PC-3 (cell line): ENCODE results near the gene ITGB1. TPM values are rescaled to one million over a fixed set of nuclear protein-coding genes. Genes with fewer than 3 reads are reported as not detected.
"Not testable (repeated sequence)": the region's sequence is repeated elsewhere in the genome, so short reads cannot be mapped to it uniquely, and the experiment has no call there.

ENCODE experiments used
- ATAC-seq: fragments of 200-7000 bp; cut with Tn5 transposase; 2 replicates; pipeline ENCODE4 v1.9.1; 2020; ENCODE audit warnings: mild to moderate bottlenecking, moderate library complexity
- BruUV-seq: library from RNA; stranded (reverse); fragments of 400-500 nt; replicated peaks from 2 replicates; lab custom pipeline; 2021; lab: Mats Ljungman, UMichigan
- CTCF ChIA-PET: fragments of 300-600 bp; sonication (Branson Sonifier 250); formaldehyde crosslinking; loops from one replicate; lab custom pipeline; 2022; ENCODE audit warnings: antibody characterized with exemption; lab: Charles Lee
- POLR2A ChIA-PET: fragments of 300-600 bp; sonication (Branson Sonifier 250); formaldehyde crosslinking; loops from one replicate; lab custom pipeline; 2022; ENCODE audit warnings: antibody characterized with exemption; ENCODE audit not compliant: unreplicated experiment; lab: Charles Lee
- DNase-seq: peaks from one replicate; pipeline ENCODE4 v3.0.0-alpha.2; 2015
- H2AFZ ChIP-seq: fragments of 300-600 bp; sonication (generic); 2 replicates; pipeline ENCODE4 v1.6.0; 2016; ENCODE audit warnings: antibody characterized with exemption, low read length
- H3F3A ChIP-seq: fragments of 300-600 bp; sonication (generic); one replicate; pipeline ENCODE4 v1.6.0; 2017; ENCODE audit warnings: antibody characterized with exemption, low read length, control low read depth, mild to moderate bottlenecking; ENCODE audit not compliant: unreplicated experiment
- H3K27ac ChIP-seq: fragments of 300-600 bp; sonication (generic); 2 replicates; pipeline ENCODE4 v1.5.1; 2016; ENCODE audit warnings: mild to moderate bottlenecking, low read length
- H3K27me3 ChIP-seq: fragments of 300-600 bp; sonication (generic); 2 replicates; pipeline ENCODE4 v1.6.1; 2016; ENCODE audit warnings: low read length, mixed read lengths
- H3K36me3 ChIP-seq: fragments of 300-600 bp; sonication (generic); 2 replicates; pipeline ENCODE4 v1.6.1; 2016; ENCODE audit warnings: low read depth, mixed run types, low read length, mixed read lengths
- H3K4me1 ChIP-seq: fragments of 300-600 bp; sonication (generic); 2 replicates; pipeline ENCODE4 v1.5.1; 2016; ENCODE audit warnings: low read length; ENCODE audit not compliant: insufficient read depth
- H3K4me2 ChIP-seq: fragments of 300-600 bp; sonication (generic); 2 replicates; pipeline ENCODE4 v1.6.0; 2016; ENCODE audit warnings: low read length
- H3K4me3 ChIP-seq: fragments of 300-600 bp; sonication (generic); 2 replicates; pipeline ENCODE4 v1.5.1; 2016; ENCODE audit warnings: mild to moderate bottlenecking, low read length, mixed read lengths
- H3K79me2 ChIP-seq: fragments of 300-600 bp; sonication (generic); 2 replicates; pipeline ENCODE4 v1.6.1; 2017; ENCODE audit warnings: low read length, mixed read lengths
- H3K9ac ChIP-seq: fragments of 300-600 bp; sonication (generic); 2 replicates; pipeline ENCODE4 v1.6.0; 2016; ENCODE audit warnings: mild to moderate bottlenecking, low read length
- H3K9me2 ChIP-seq: fragments of 300-600 bp; sonication (generic); replicated peaks from 2 replicates; pipeline ENCODE4 v1.6.1; 2016; ENCODE audit warnings: mixed run types, low read length, mixed read lengths
- H3K9me3 ChIP-seq: fragments of 300-600 bp; sonication (generic); 2 replicates; pipeline ENCODE4 v1.6.1; 2016; ENCODE audit warnings: low read length, mixed read lengths
- H4K20me1 ChIP-seq: fragments of 300-600 bp; sonication (generic); 2 replicates; pipeline ENCODE4 v1.6.1; 2016; ENCODE audit warnings: low read length, mixed read lengths
- CTCF ChIP-seq: fragments of 300-600 bp; sonication (generic); conservative IDR thresholded peaks from 2 replicates; pipeline ENCODE4 v1.5.1; 2017; ENCODE audit warnings: antibody characterized with exemption, low read depth, mild to moderate bottlenecking, low read length
- EZH2 ChIP-seq: fragments of 300-600 bp; sonication (generic); IDR thresholded peaks from one replicate; pipeline ENCODE4 v1.6.1; 2017; ENCODE audit warnings: antibody characterized with exemption, mild to moderate bottlenecking, low read length; ENCODE audit not compliant: unreplicated experiment
- EZH2phosphoT487 ChIP-seq: fragments of 300-600 bp; sonication (generic); IDR thresholded peaks from 2 replicates; pipeline ENCODE4 v1.6.1; 2018; ENCODE audit warnings: mild to moderate bottlenecking, antibody characterized with exemption, low read length, borderline replicate concordance
- intact Hi-C: fragments of 100-400 bp; cut with micrococcal nuclease; formaldehyde crosslinking; loops from 2 replicates; pipeline ENCODE4 v1.9.0; 2023
- total RNA-seq: library from RNA; depleted of rRNA; stranded (reverse); fragments of >200 nt; gene quantifications from 2 replicates; pipeline ENCODE4 v1.2.3, GENCODE V29; 2014

ITGB1 gene
- total RNA-seq, 1 experiment from 2014 or later: 1,010 TPM

- H3F3A ChIP-seq: peaks cover 26% of the 10 kb centered on the region
- BruUV-seq: TSS peak; percentile 83
- peak overlapping the region; percentile 86 for H3K27ac ChIP-seq
- peak overlapping the region; percentile 84 for H3K4me2 ChIP-seq
- no peaks in the 10 kb centered on the region for H3K27me3 ChIP-seq
- ChIA-PET POLR2A (interaction anchor here (0.5 to 0.7 kb wide), 3 partner anchors 25 to 169 kb away, joined by 3 to 6 read pairs (median 4); no protein-coding TSS in a partner anchor), CTCF (no interaction called here)
- intact Hi-C loops: loop anchor here (1.0 to 5.0 kb wide), 5 partner anchors 23 to 658 kb away; partner anchors contain the start of genes EPC1 and ITGB1
- no peaks in the 10 kb centered on the region for H3K36me3 ChIP-seq
- ATAC-seq (peak; percentile 64), DNase-seq (peak; percentile 100)
- H3K79me2 ChIP-seq: peaks cover 24% of the 10 kb centered on the region
- H4K20me1 ChIP-seq: no peaks in the 10 kb centered on the region
- peaks cover 60% of the 10 kb centered on the region for H3K4me1 ChIP-seq
- H3K9me2 ChIP-seq: no peaks in the 10 kb centered on the region
- TF ChIP-seq EZH2: no peak
- TF ChIP-seq CTCF: no peak
- peak; percentile 96 for TF ChIP-seq EZH2phosphoT487
- H3K4me3 ChIP-seq: peak overlapping the region; percentile 62
- peak overlapping the region; percentile 68 for H3K9ac ChIP-seq
- no peaks in the 10 kb centered on the region for H3K9me3 ChIP-seq
- H2AFZ ChIP-seq: peak overlapping the region; percentile 62
Observed at GRCh38 chr10:33005322-33006301, 47.6 kb upstream of the ITGB1 start.

- Histone ChIP-seq H3K4me2 (no peak overlapping the region), H4K20me1 (no peaks in the 10 kb centered on the region), H3K9ac (no peak overlapping the region), H3K9me2 (no peaks in the 10 kb centered on the region), H2AFZ (no peak overlapping the region), H3K9me3 (peaks cover 5% of the 10 kb centered on the region; the same call in 1 of the 2 replicates), H3K27me3 (no peaks in the 10 kb centered on the region), H3K4me3 (no peak overlapping the region), H3K4me1 (peaks cover 42% of the 10 kb centered on the region), H3K36me3 (no peaks in the 10 kb centered on the region), H3K27ac (no peak overlapping the region), H3K79me2 (peaks cover 20% of the 10 kb centered on the region), H3F3A (peaks cover 11% of the 10 kb centered on the region)
- no peak for ATAC-seq
- POLR2A ChIA-PET: no interaction called here
- no peak for TF ChIP-seq CTCF
- no peak for TF ChIP-seq EZH2phosphoT487
- no peak for TF ChIP-seq EZH2
- intact Hi-C loops: no loop called here
- DNase-seq: peak; percentile 30
- CTCF ChIA-PET: no interaction called here
- BruUV-seq: no TSS peak
Observed at GRCh38 chr10:33001908-33002492, 44.0 kb upstream of the ITGB1 start.

- H3K4me3 ChIP-seq, H3F3A ChIP-seq, BruUV-seq, H3K9ac ChIP-seq, H2AFZ ChIP-seq, H3K4me2 ChIP-seq, CTCF ChIA-PET, H3K79me2 ChIP-seq, H4K20me1 ChIP-seq, H3K36me3 ChIP-seq, H3K9me3 ChIP-seq, intact Hi-C loops, POLR2A ChIA-PET, DNase-seq, H3K9me2 ChIP-seq, H3K27me3 ChIP-seq: not testable (repeated sequence)
- ATAC-seq: peak; percentile 33
- H3K4me1 ChIP-seq: peaks cover 13% of the 10 kb centered on the region; the same call in 1 of the 2 replicates
- peak overlapping the region; percentile 2; the same call in 1 of the 2 replicates for H3K27ac ChIP-seq
Observed at GRCh38 chr10:32998060-32998581, 40.1 kb upstream of the ITGB1 start.
